Cardiac fibroblast (primary cell): Measurements from ENCODE around the gene ZNF710.
"Not testable (repeated sequence)": the region's sequence is repeated elsewhere in the genome, so short reads cannot be mapped to it uniquely, and the experiment has no call there.

Experiments used
- DNase-seq, 2 donors: peaks; one replicate each; pipeline versions ENCODE4 v3.0.0 to v3.0.0-alpha.2; 2010; ENCODE audit warnings: low read depth in 2 of 2
- H3K4me3 ChIP-seq, 2 donors: replicated peaks in 1 of 2; 1 replicate in 1 of 2; 2 replicates in 1 of 2; pipeline ENCODE4 v1.5.1; 2011; ENCODE audit warnings: low read depth in 2 of 2, low read length in 2 of 2, mild to moderate bottlenecking in 2 of 2, moderate library complexity in 1 of 2
- CTCF ChIP-seq: IDR thresholded peaks from one replicate; pipeline ENCODE4 v1.5.1; 2011; ENCODE audit warnings: low read depth, mild to moderate bottlenecking, low read length, inconsistent platforms

Gene ZNF710

GRCh38 chr15:90067953-90068606 lies 67.0 kb downstream of the ZNF710 start:
- DNase-seq, result no peak
- H3K4me3 ChIP-seq, result no peak overlapping the region
- no peak for TF ChIP-seq CTCF

GRCh38 chr15:90070623-90071022 lies 69.5 kb downstream of the ZNF710 start:
- DNase-seq, H3K4me3 ChIP-seq: not testable (repeated sequence)

GRCh38 chr15:90071220-90071807 lies 70.2 kb downstream of the ZNF710 start:
- TF ChIP-seq CTCF, result peak; percentile 80
- DNase-seq, result peak; percentile 89 to 91

GRCh38 chr15:90072978-90073640 lies 72.0 kb downstream of the ZNF710 start:
- TF ChIP-seq CTCF, result no peak
- DNase-seq, result no peak
- H3K4me3 ChIP-seq, result no peak overlapping the region

More at GRCh38 chr15:90071220-90071807, 70.2 kb downstream of the ZNF710 start:
- no peak overlapping the region for H3K4me3 ChIP-seq

- H3K4me3 ChIP-seq, result no peak overlapping the region
- no peak for DNase-seq
- TF ChIP-seq CTCF, result no peak
Measured at GRCh38 chr15:90074023-90074422, 72.9 kb downstream of the ZNF710 start.

GRCh38 chr15:90074916-90075315 lies 73.8 kb downstream of the ZNF710 start:
- no peak for DNase-seq
- no peak overlapping the region for H3K4me3 ChIP-seq
- TF ChIP-seq CTCF, result no peak
